ENCODE results near the gene GALNTL6. TPM values are rescaled to one million over a fixed set of nuclear protein-coding genes. Genes with fewer than 3 reads are reported as not detected.

The GALNTL6 gene
- total and polyA plus RNA-seq, 4 donors = 0.08 to 0.09 (median 0.09) TPM; not detected in 1

DNA sequence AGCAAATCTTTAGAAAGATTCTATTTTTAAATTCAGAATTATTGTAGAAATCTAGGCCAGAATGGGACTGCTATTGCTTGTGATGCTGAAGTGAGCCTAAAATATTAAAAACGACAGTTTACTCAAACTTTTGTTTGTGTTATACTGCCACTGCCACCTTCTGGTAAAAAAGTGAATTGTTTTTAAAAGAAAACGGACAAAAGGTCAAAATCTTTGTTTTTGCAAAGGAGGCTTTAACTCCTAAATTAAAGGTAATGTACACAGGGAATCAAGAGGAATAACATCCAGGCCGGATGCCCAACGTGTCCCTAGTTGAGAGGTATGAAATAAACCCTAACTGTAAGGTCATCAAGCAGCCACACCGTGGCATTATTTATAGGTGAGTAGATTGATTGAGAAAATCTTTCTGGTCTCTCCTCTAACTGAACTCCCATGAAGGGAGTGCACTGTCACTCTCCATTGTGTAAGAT, 1017.1 kb downstream of the GALNTL6 start:
- Histone ChIP-seq H3K27me3 (ENCODE audit: control insufficient read depth in 3 of 3, insufficient read depth in 3 of 3, low read length in 2 of 3) (no peaks in the 10 kb centered on the region), H3K4me3 (no peak overlapping the region), H3K4me1 (ENCODE audit: control insufficient read depth in 5 of 5, insufficient read depth in 5 of 5, low read length in 5 of 5) (no peaks in the 10 kb centered on the region), H3K9me3 (ENCODE audit: control insufficient read depth in 4 of 4, insufficient read depth in 3 of 4, low read length in 3 of 4) (peaks cover 0 to 6% (median 0%) of the 10 kb centered on the region in 4 donors), H3K27ac (ENCODE audit: low read depth in 1 of 2, low read length in 1 of 2) (no peak overlapping the region), H3K9ac (ENCODE audit: insufficient read depth in 1 of 2, low read length in 2 of 2) (no peak overlapping the region), H3K36me3 (ENCODE audit: control insufficient read depth in 4 of 4, insufficient read depth in 4 of 4, low read length in 4 of 4) (no peaks in the 10 kb centered on the region)
- TF ChIP-seq, protein P1, sequence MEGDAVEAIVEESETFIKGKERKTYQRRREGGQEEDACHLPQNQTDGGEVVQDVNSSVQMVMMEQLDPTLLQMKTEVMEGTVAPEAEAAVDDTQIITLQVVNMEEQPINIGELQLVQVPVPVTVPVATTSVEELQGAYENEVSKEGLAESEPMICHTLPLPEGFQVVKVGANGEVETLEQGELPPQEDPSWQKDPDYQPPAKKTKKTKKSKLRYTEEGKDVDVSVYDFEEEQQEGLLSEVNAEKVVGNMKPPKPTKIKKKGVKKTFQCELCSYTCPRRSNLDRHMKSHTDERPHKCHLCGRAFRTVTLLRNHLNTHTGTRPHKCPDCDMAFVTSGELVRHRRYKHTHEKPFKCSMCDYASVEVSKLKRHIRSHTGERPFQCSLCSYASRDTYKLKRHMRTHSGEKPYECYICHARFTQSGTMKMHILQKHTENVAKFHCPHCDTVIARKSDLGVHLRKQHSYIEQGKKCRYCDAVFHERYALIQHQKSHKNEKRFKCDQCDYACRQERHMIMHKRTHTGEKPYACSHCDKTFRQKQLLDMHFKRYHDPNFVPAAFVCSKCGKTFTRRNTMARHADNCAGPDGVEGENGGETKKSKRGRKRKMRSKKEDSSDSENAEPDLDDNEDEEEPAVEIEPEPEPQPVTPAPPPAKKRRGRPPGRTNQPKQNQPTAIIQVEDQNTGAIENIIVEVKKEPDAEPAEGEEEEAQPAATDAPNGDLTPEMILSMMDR (IDR thresholded peaks at IDR 0.05; ENCODE audit: control extremely low read depth, extremely low read depth) = no peak
- DNase-seq (peak in 2 of 3 donors; percentile 19 to 38), ATAC-seq (ENCODE audit: insufficient read depth, low FRiP score) (no peak)
- WGBS, 2 donors = 10 to 14% methylated on average over 5 of the region's 5 CpGs

- no peak overlapping the region for H3K9ac ChIP-seq (ENCODE audit: insufficient read depth in 1 of 2, low read length in 2 of 2)
- DNase-seq = no peak
- H3K27me3 ChIP-seq (ENCODE audit: control insufficient read depth in 3 of 3, insufficient read depth in 3 of 3, low read length in 2 of 3) = no peaks in the 10 kb centered on the region
- no peak for ATAC-seq (ENCODE audit: insufficient read depth, low FRiP score)
- no peak overlapping the region for H3K27ac ChIP-seq (ENCODE audit: low read depth in 1 of 2, low read length in 1 of 2)
- TF ChIP-seq, protein P1 (IDR thresholded peaks at IDR 0.05; ENCODE audit: control extremely low read depth, extremely low read depth) = no peak
- WGBS, 2 donors = 90 to 93% methylated on average over 3 of the region's 3 CpGs
- no peaks in the 10 kb centered on the region for H3K36me3 ChIP-seq (ENCODE audit: control insufficient read depth in 4 of 4, insufficient read depth in 4 of 4, low read length in 4 of 4)
- H3K4me1 ChIP-seq (ENCODE audit: control insufficient read depth in 5 of 5, insufficient read depth in 5 of 5, low read length in 5 of 5) = no peaks in the 10 kb centered on the region
- H3K9me3 ChIP-seq (ENCODE audit: control insufficient read depth in 4 of 4, insufficient read depth in 3 of 4, low read length in 3 of 4) = peaks cover 0 to 3% (median 0%) of the 10 kb centered on the region in 4 donors
- no peak overlapping the region for H3K4me3 ChIP-seq
Measured at GRCh38 chr4:172836661-172837060, 1023.5 kb downstream of the GALNTL6 start.

GRCh38 chr4:172838111-172838510, 1024.9 kb downstream of the GALNTL6 start:
- TF ChIP-seq, protein P1 (IDR thresholded peaks at IDR 0.05; ENCODE audit: control extremely low read depth, extremely low read depth) = no peak
- H3K4me1 ChIP-seq (ENCODE audit: control insufficient read depth in 5 of 5, insufficient read depth in 5 of 5, low read length in 5 of 5) = no peaks in the 10 kb centered on the region
- H3K36me3 ChIP-seq (ENCODE audit: control insufficient read depth in 4 of 4, insufficient read depth in 4 of 4, low read length in 4 of 4) = no peaks in the 10 kb centered on the region
- H3K4me3 ChIP-seq = no peak overlapping the region
- H3K27me3 ChIP-seq (ENCODE audit: control insufficient read depth in 3 of 3, insufficient read depth in 3 of 3, low read length in 2 of 3) = no peaks in the 10 kb centered on the region
- H3K9ac ChIP-seq (ENCODE audit: insufficient read depth in 1 of 2, low read length in 2 of 2) = no peak overlapping the region
- no peak for ATAC-seq (ENCODE audit: insufficient read depth, low FRiP score)
- no peak overlapping the region for H3K27ac ChIP-seq (ENCODE audit: low read depth in 1 of 2, low read length in 1 of 2)
- 74 to 79% methylated on average over 6 of the region's 6 CpGs for WGBS, 2 donors
- H3K9me3 ChIP-seq (ENCODE audit: control insufficient read depth in 4 of 4, insufficient read depth in 3 of 4, low read length in 3 of 4) = peaks cover 0 to 3% (median 0%) of the 10 kb centered on the region in 4 donors
- DNase-seq = no peak

GRCh38 chr4:172838943-172839342, 1025.7 kb downstream of the GALNTL6 start:
- no peak overlapping the region for H3K9ac ChIP-seq (ENCODE audit: insufficient read depth in 1 of 2, low read length in 2 of 2)
- peaks cover 0 to 3% (median 0%) of the 10 kb centered on the region in 4 donors for H3K9me3 ChIP-seq (ENCODE audit: control insufficient read depth in 4 of 4, insufficient read depth in 3 of 4, low read length in 3 of 4)
- 84 to 86% methylated on average over 3 of the region's 3 CpGs for WGBS, 2 donors
- H3K4me3 ChIP-seq = no peak overlapping the region
- H3K36me3 ChIP-seq (ENCODE audit: control insufficient read depth in 4 of 4, insufficient read depth in 4 of 4, low read length in 4 of 4) = no peaks in the 10 kb centered on the region
- no peak overlapping the region for H3K27ac ChIP-seq (ENCODE audit: low read depth in 1 of 2, low read length in 1 of 2)
- ATAC-seq (ENCODE audit: insufficient read depth, low FRiP score) (no peak), DNase-seq (no peak)
- H3K4me1 ChIP-seq (ENCODE audit: control insufficient read depth in 5 of 5, insufficient read depth in 5 of 5, low read length in 5 of 5) = no peaks in the 10 kb centered on the region
- no peaks in the 10 kb centered on the region for H3K27me3 ChIP-seq (ENCODE audit: control insufficient read depth in 3 of 3, insufficient read depth in 3 of 3, low read length in 2 of 3)
- TF ChIP-seq, protein P1 (IDR thresholded peaks at IDR 0.05; ENCODE audit: control extremely low read depth, extremely low read depth) = no peak
